Measurements from ENCODE around the gene AHRR. TPM values are rescaled to one million over a fixed set of nuclear protein-coding genes. Genes with fewer than 3 reads are reported as not detected.
"Not testable (repeated sequence)": the region's sequence is repeated elsewhere in the genome, so short reads cannot be mapped to it uniquely, and the experiment has no call there.

The AHRR gene
- total and polyA plus RNA-seq, 8 donors = 0.63 to 47.8 (median 1.1) TPM; not detected in 1

GRCh38 chr5:369151-369868 lies 47.8 kb downstream of the AHRR start:
- TF ChIP-seq POLR2AphosphoS5 (IDR thresholded peaks at IDR 0.05) (no peak), EP300 (IDR thresholded peaks at IDR 0.05) (no peak), POLR2A (IDR thresholded peaks at IDR 0.05) (no peak), CTCF (IDR thresholded peaks at IDR 0.05) (no peak)
- DNase-seq = no peak
- peaks cover 0 to 21% (median 4%) of the 10 kb centered on the region in 4 donors for H3K9me3 ChIP-seq
- WGBS, 5 donors = 54 to 68% (median 62%) methylated on average over 9 to 15 of the region's 15 CpGs
- H3K27ac ChIP-seq = no peak overlapping the region
- H3K27me3 ChIP-seq = peaks cover 0 to 36% (median 14%) of the 10 kb centered on the region in 3 donors
- intact Hi-C loops (cut with DNase I; ENCODE audit: low total_unique reads) = no loop called here
- H3K4me3 ChIP-seq = no peak overlapping the region
- no peaks in the 10 kb centered on the region for H3K36me3 ChIP-seq
- H3K4me1 ChIP-seq = peaks cover 12 to 32% (median 14%) of the 10 kb centered on the region in 4 donors

GRCh38 chr5:369869-370236 lies 48.3 kb downstream of the AHRR start:
- peak in 1 of 2 donors; percentile 8 for DNase-seq
- peaks cover 0 to 42% (median 19%) of the 10 kb centered on the region in 3 donors for H3K27me3 ChIP-seq
- H3K27ac ChIP-seq; H3K4me3 ChIP-seq; intact Hi-C loops (cut with DNase I; ENCODE audit: low total_unique reads); H3K36me3 ChIP-seq: not testable (repeated sequence)
- peaks cover 12 to 33% (median 15%) of the 10 kb centered on the region in 4 donors for H3K4me1 ChIP-seq
- 82 to 94% (median 90%) methylated on average over 11 to 21 of the region's 21 CpGs for WGBS, 5 donors
- H3K9me3 ChIP-seq = peaks cover 0 to 15% (median 1%) of the 10 kb centered on the region in 4 donors

- Histone ChIP-seq H3K27ac (no peak overlapping the region), H3K36me3 (no peaks in the 10 kb centered on the region), H3K27me3 (peaks cover 0 to 47% (median 23%) of the 10 kb centered on the region in 3 donors), H3K4me1 (peaks cover 12 to 33% (median 15%) of the 10 kb centered on the region in 4 donors), H3K4me3 (no peak overlapping the region), H3K9me3 (peaks cover 0 to 10% (median 0%) of the 10 kb centered on the region in 4 donors)
- 84 to 96% (median 92%) methylated on average over 8 to 14 of the region's 14 CpGs for WGBS, 5 donors
- TF ChIP-seq EP300 (IDR thresholded peaks at IDR 0.05) (no peak), POLR2A (IDR thresholded peaks at IDR 0.05) (no peak), CTCF (IDR thresholded peaks at IDR 0.05) (no peak), POLR2AphosphoS5 (IDR thresholded peaks at IDR 0.05) (no peak)
- peak in 1 of 2 donors; percentile 21 for DNase-seq
- intact Hi-C loops (cut with DNase I; ENCODE audit: low total_unique reads) = no loop called here
These were observed 48.9 kb downstream of the AHRR start for GRCh38 chr5:370311-370958.

GRCh38 chr5:370959-371810 lies 49.7 kb downstream of the AHRR start:
- no peak overlapping the region for H3K27ac ChIP-seq
- 89 to 92% (median 92%) methylated on average over 15 to 19 of the region's 19 CpGs for WGBS, 5 donors
- no peak overlapping the region for H3K4me3 ChIP-seq
- intact Hi-C loops (cut with DNase I; ENCODE audit: low total_unique reads) = no loop called here
- H3K36me3 ChIP-seq = no peaks in the 10 kb centered on the region
- TF ChIP-seq CTCF (IDR thresholded peaks at IDR 0.05) = no peak
- peaks cover 0 to 55% (median 23%) of the 10 kb centered on the region in 3 donors for H3K27me3 ChIP-seq
- DNase-seq = peak in 1 of 2 donors; percentile 22
- peaks cover 12 to 33% (median 15%) of the 10 kb centered on the region in 4 donors for H3K4me1 ChIP-seq
- H3K9me3 ChIP-seq = peaks cover 0 to 5% (median 0%) of the 10 kb centered on the region in 4 donors

Data from stomach (tissue), 9 donors.